Common myeloid progenitor, CD34-positive (primary cell): ENCODE data around the gene LUC7L2.
"Not testable (repeated sequence)": the region's sequence is repeated elsewhere in the genome, so short reads cannot be mapped to it uniquely, and the experiment has no call there.

Source experiments
- CTCF ChIA-PET: fragments of 350-600 bp; sonication (Branson Sonifier 250); formaldehyde crosslinking; loops from one replicate; lab custom pipeline; 2021; ENCODE audit warnings: antibody characterized with exemption; lab: Charles Lee
- POLR2A ChIA-PET: fragments of 350-600 bp; sonication (Branson Sonifier 250); formaldehyde crosslinking; loops from one replicate; lab custom pipeline; 2021; ENCODE audit warnings: antibody characterized with exemption; lab: Charles Lee
- DNase-seq, 3 donors: peaks; one replicate each; pipeline versions ENCODE4 v3.0.0 to v3.0.0-alpha.2; 2013
- H3K27ac ChIP-seq, 2 experiments: 1 replicate in 1 of 2; 2 replicates in 1 of 2; pipeline ENCODE4 v1.7.0; 2013; ENCODE audit warnings: inconsistent platforms in 2 of 2, low read length in 2 of 2, mild to moderate bottlenecking in 2 of 2, low read depth in 1 of 2, moderate library complexity in 1 of 2; ENCODE audit not compliant: severe bottlenecking in 2 of 2, insufficient read depth in 1 of 2, poor library complexity in 1 of 2
- H3K27me3 ChIP-seq, 5 experiments: replicated peaks in 2 of 5; 1 replicate in 3 of 5; 2 replicates in 2 of 5; pipeline versions ENCODE4 v1.6.1 to v1.7.0; 2013; ENCODE audit warnings: low read length in 4 of 5, mild to moderate bottlenecking in 2 of 5, moderate library complexity in 2 of 5, inconsistent platforms in 1 of 5; ENCODE audit not compliant: insufficient read depth in 5 of 5, control insufficient read depth in 4 of 5
- H3K36me3 ChIP-seq, 4 experiments: 1 replicate in 2 of 4; 2 replicates in 2 of 4; pipeline versions ENCODE4 v1.6.1 to v1.7.0; 2013; ENCODE audit warnings: low read length in 3 of 4, control low read depth in 1 of 4, mild to moderate bottlenecking in 1 of 4; ENCODE audit not compliant: control insufficient read depth in 4 of 4, insufficient read depth in 4 of 4
- H3K4me1 ChIP-seq, 4 experiments: 1 replicate in 3 of 4; 2 replicates in 1 of 4; pipeline versions ENCODE4 v1.6.1 to v1.7.1; 2013; ENCODE audit warnings: low read length in 3 of 4, mild to moderate bottlenecking in 3 of 4, control low read depth in 1 of 4, inconsistent platforms in 1 of 4, moderate library complexity in 1 of 4; ENCODE audit not compliant: control insufficient read depth in 4 of 4, insufficient read depth in 4 of 4; ENCODE audit errors: control extremely low read depth in 1 of 4
- H3K4me3 ChIP-seq, 7 experiments: 1 replicate in 4 of 7; 2 replicates in 3 of 7; pipeline versions ENCODE4 v1.5.1 to v1.7.0; 2013; ENCODE audit warnings: mild to moderate bottlenecking in 7 of 7, low read length in 6 of 7, moderate library complexity in 6 of 7, inconsistent platforms in 2 of 7, low read depth in 2 of 7, control low read depth in 1 of 7; ENCODE audit not compliant: insufficient read depth in 4 of 7, control insufficient read depth in 1 of 7; ENCODE audit errors: extremely low read depth in 1 of 7
- H3K9me3 ChIP-seq, 5 experiments: 1 replicate in 4 of 5; 2 replicates in 1 of 5; pipeline versions ENCODE4 v1.6.1 to v1.7.1; 2013; ENCODE audit warnings: low read length in 4 of 5, mild to moderate bottlenecking in 2 of 5, inconsistent platforms in 1 of 5, low read depth in 1 of 5, moderate library complexity in 1 of 5; ENCODE audit not compliant: control insufficient read depth in 4 of 5, insufficient read depth in 2 of 5; ENCODE audit errors: control extremely low read depth in 1 of 5
- WGBS: methylation state at CpG from one replicate; pipeline ENCODE4 v1.1.5; 2013; ENCODE audit not compliant: insufficient coverage; 5-methylcytosine and 5-hydroxymethylcytosine counted together

The LUC7L2 gene

DNA sequence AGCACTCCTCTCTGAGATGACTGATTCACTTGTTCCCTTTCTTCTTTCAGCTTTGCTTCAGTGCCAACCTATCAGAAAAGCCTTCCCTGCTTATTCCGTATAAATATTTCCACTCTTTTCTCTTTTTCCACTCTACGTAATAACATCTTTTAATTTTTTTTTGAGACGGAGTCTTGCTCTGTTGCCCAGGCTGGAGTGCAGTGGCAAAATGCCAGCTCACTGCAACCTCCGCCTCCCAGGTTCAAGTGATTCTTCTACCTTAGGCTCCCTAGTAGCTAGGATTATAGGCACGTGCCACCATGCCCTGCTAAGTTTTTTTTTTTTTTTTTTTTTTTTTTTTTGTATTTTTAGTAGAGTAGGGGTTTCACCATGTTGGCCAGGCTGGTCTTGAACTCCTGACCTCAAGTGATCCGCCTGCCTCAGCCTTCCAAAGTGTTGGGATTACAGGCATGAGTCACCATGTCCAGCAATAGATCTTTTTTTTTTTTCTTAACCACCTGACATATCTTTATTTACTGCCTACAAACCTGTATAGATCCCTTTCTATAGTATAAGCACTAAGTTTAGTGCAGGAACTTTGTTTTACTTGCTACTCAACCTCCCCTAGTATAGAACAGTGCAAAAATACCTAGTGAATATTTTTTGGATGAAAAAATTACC, 55.2 kb downstream of the LUC7L2 start:
- not testable (repeated sequence) for H3K4me1 ChIP-seq, DNase-seq, H3K27me3 ChIP-seq, H3K9me3 ChIP-seq, H3K27ac ChIP-seq, H3K4me3 ChIP-seq
- WGBS: 97% methylated on average over 3 of the region's 6 CpGs
- ChIA-PET CTCF (interaction anchor here (1.0 to 4.0 kb wide), 2 partner anchors 13 to 19 kb away, joined by 3 to 19 read pairs; no protein-coding TSS in a partner anchor), POLR2A (interaction anchor here (0.5 to 1.0 kb wide), 3 partner anchors 9 to 487 kb away, joined by 4 to 6 read pairs (median 5); no protein-coding TSS in a partner anchor)
- peaks cover 29 to 81% (median 63%) of the 10 kb centered on the region in 4 experiments for H3K36me3 ChIP-seq

DNA sequence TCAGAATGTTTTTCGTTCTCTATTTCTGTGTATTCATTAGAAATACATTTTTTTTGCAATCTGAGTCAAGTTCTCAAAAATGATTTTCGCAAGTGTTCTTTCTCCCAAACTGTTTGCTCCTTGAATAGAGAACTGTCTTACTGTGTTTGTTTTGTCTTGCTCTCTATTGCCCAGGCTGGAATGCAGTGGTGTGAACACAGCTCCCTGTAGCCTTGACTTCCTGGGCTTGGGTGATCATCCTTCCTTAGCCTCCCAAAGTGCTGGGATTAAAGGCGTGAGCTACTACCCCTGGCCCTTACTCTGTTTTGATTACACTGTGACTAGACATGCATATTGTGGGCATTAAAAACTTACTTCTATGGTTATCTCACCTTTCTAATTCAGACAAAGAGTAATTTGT, 56.7 kb downstream of the LUC7L2 start:
- 100% methylated on average over 2 of the region's 3 CpGs for WGBS
- POLR2A ChIA-PET: no interaction called here
- H3K27ac ChIP-seq: no peak overlapping the region
- peaks cover 29 to 81% (median 59%) of the 10 kb centered on the region in 4 experiments for H3K36me3 ChIP-seq
- H3K9me3 ChIP-seq: no peaks in the 10 kb centered on the region
- no peak overlapping the region for H3K4me3 ChIP-seq
- no peak for DNase-seq
- CTCF ChIA-PET: interaction anchor here (0.6 to 4.0 kb wide), 2 partner anchors 18 to 157 kb away, joined by 3 to 19 read pairs; no protein-coding TSS in a partner anchor
- no peaks in the 10 kb centered on the region for H3K27me3 ChIP-seq
- H3K4me1 ChIP-seq: no peaks in the 10 kb centered on the region

DNA sequence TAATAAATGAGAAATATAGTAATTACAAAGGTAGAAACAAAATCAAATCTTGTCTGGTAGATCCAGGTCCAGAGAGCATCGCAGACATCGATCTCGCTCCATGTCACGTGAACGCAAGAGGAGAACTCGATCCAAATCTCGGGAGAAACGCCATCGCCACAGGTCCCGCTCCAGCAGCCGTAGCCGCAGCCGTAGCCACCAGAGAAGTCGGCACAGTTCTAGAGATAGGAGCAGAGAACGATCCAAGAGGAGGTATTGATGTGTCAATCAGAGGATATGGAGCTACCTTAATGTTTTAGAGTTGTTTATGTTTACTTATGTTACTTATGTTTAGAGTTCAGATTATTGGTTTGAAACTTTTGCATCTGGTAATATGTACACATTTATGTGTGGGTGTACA, 57.8 kb downstream of the LUC7L2 start:
- DNase-seq: no peak
- H3K4me3 ChIP-seq: no peak overlapping the region
- POLR2A ChIA-PET: no interaction called here
- H3K4me1 ChIP-seq: no peaks in the 10 kb centered on the region
- H3K9me3 ChIP-seq: no peaks in the 10 kb centered on the region
- H3K36me3 ChIP-seq: peaks cover 32 to 83% (median 58%) of the 10 kb centered on the region in 4 experiments
- CTCF ChIA-PET: interaction anchor here (0.6 to 1.4 kb wide), 3 partner anchors 14 to 17 kb away, joined by 3 read pairs; no protein-coding TSS in a partner anchor
- 99% methylated on average over 15 of the region's 15 CpGs for WGBS
- H3K27me3 ChIP-seq: no peaks in the 10 kb centered on the region
- H3K27ac ChIP-seq: no peak overlapping the region

DNA sequence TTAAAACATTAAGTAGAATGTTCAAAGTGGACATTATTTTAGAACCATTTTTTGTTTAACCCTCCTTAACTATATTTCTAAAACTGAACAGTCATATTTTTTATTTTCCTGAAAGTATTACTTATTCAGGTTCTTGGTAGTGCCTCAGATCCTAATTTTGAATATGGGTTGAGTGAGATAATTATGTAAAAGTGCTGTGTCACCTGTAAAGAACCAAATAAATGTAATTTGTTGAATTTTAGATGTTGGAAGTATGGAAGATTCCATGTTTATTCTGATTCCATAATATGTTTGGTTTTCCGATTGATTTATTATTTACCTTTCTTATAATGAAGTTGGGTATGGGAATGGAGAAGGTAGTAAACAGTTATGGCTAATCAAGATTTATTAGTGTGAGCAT, 61.4 kb downstream of the LUC7L2 start:
- DNase-seq: no peak
- no CpG with 5 or more reads among the region's 1 CpG for WGBS
- no peaks in the 10 kb centered on the region for H3K4me1 ChIP-seq
- ChIA-PET POLR2A (no interaction called here), CTCF (interaction anchor here (3.0 kb wide), 1 partner anchor 14 kb away, joined by 28 read pairs; no protein-coding TSS in a partner anchor)
- peaks cover 27 to 75% (median 51%) of the 10 kb centered on the region in 4 experiments for H3K36me3 ChIP-seq
- no peak overlapping the region for H3K27ac ChIP-seq
- H3K9me3 ChIP-seq: no peaks in the 10 kb centered on the region
- no peak overlapping the region for H3K4me3 ChIP-seq
- no peaks in the 10 kb centered on the region for H3K27me3 ChIP-seq

DNA sequence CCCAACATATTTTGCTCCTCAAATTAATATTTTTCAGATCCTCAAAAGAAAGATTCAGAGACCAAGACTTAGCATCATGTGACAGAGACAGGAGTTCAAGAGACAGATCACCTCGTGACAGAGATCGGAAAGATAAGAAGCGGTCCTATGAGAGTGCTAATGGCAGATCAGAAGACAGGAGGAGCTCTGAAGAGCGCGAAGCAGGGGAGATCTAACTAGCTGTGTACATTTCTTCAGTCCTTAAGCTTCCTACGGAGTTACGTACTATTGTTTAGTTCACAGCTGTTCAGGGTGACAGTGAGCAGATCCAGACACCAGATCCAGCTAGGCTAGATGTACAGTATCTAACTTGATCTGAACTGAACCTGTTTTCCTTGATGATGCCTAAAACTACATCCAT, 62.4 kb downstream of the LUC7L2 start:
- H3K9me3 ChIP-seq: no peaks in the 10 kb centered on the region
- DNase-seq: no peak
- WGBS: 93% methylated on average over 7 of the region's 7 CpGs
- ChIA-PET CTCF (interaction anchor here (0.6 to 3.0 kb wide), 3 partner anchors 9 to 67 kb away, joined by 3 to 28 read pairs (median 7); no protein-coding TSS in a partner anchor), POLR2A (no interaction called here)
- H3K27ac ChIP-seq: no peak overlapping the region
- H3K4me3 ChIP-seq: no peak overlapping the region
- peaks cover 26 to 65% (median 44%) of the 10 kb centered on the region in 4 experiments for H3K36me3 ChIP-seq
- no peaks in the 10 kb centered on the region for H3K27me3 ChIP-seq
- H3K4me1 ChIP-seq: no peaks in the 10 kb centered on the region

DNA sequence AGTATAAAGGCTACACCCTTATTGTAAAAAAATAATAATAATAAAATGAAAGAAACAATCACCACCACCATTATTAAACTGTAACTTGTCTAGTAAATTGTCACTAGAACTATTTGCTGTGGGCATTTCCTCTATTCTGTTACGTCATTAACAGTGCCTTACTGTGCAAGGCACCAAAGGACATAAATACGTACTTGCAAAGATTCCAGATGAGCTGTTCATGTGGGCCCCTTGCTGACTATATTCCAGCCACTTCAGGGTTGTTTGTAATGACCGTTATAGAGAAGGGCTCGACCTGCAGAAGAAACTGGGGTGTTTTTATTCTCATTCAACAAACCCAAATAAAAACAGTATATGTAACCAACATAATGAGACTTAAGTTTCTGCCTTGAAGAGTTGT, 63.4 kb downstream of the LUC7L2 start:
- Histone ChIP-seq H3K27me3 (no peaks in the 10 kb centered on the region), H3K4me1 (no peaks in the 10 kb centered on the region), H3K27ac (no peak overlapping the region), H3K36me3 (peaks cover 22 to 58% (median 38%) of the 10 kb centered on the region in 4 experiments), H3K9me3 (no peaks in the 10 kb centered on the region), H3K4me3 (no peak overlapping the region)
- DNase-seq: no peak
- WGBS: 86% methylated on average over 2 of the region's 4 CpGs
- ChIA-PET POLR2A (no interaction called here), CTCF (interaction anchor here (1.3 to 3.0 kb wide), 2 partner anchors 10 to 12 kb away, joined by 7 to 28 read pairs; no protein-coding TSS in a partner anchor)

DNA sequence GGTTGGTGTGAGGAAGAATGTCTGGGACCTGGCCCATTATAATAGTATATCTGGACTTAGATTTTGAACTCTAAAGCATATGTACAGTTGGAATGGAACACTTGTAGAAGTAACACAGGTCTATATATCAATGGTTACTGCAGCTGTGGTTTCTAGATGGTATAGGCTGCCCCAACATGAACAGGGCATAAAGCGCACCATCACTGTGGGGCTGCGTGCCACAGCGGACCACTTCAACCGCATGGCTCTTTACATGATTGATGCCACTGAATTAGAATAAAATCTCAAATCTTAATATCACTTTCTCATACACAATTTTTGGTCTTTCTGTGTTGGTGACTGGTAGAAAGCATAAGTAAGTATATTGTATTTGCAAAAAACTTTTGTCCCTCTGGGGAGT, 64.3 kb downstream of the LUC7L2 start:
- Histone ChIP-seq H3K27ac (no peak overlapping the region), H3K36me3 (peaks cover 16 to 52% (median 34%) of the 10 kb centered on the region in 4 experiments), H3K4me3 (no peak overlapping the region), H3K9me3 (no peaks in the 10 kb centered on the region), H3K27me3 (no peaks in the 10 kb centered on the region), H3K4me1 (no peaks in the 10 kb centered on the region)
- POLR2A ChIA-PET: no interaction called here
- WGBS: no CpG with 5 or more reads among the region's 4 CpGs
- CTCF ChIA-PET: interaction anchor here (1.4 to 1.7 kb wide), 3 partner anchors 10 to 15 kb away, joined by 3 to 8 read pairs (median 3); no protein-coding TSS in a partner anchor
- no peak for DNase-seq
